Activated CD4-positive, CD25-positive, alpha-beta regulatory T cell (primary cell): ENCODE results near the gene OR7D2.

Source experiments
- DNase-seq, 4 experiments: peaks; one replicate each; lab custom pipeline; 2025; lab: John Stamatoyannopoulos, UW

The OR7D2 gene

GRCh38 chr19:9205501-9206113 is 26.8 kb downstream of the OR7D2 start:
- peak; percentile 17 to 45 (median 38) for DNase-seq

GRCh38 chr19:9219489-9219888 is 40.7 kb downstream of the OR7D2 start, which contains the start of gene OR7D4:
TSS of gene OR7D4 (minus strand) at chr19:9219589. CDS start at chr19:9214837, 4,752 bp downstream.
- no peak for DNase-seq
